HG03460 (cell line): ENCODE data around the gene PIM3.
"Not testable (repeated sequence)": the region's sequence is repeated elsewhere in the genome, so short reads cannot be mapped to it uniquely, and the experiment has no call there.

Experiments
- ATAC-seq: cut with Tn5 transposase; IDR thresholded peaks from one replicate; pipeline ENCODE4 v1.9.1; 2021; ENCODE audit not compliant: unreplicated experiment

The PIM3 gene

DNA sequence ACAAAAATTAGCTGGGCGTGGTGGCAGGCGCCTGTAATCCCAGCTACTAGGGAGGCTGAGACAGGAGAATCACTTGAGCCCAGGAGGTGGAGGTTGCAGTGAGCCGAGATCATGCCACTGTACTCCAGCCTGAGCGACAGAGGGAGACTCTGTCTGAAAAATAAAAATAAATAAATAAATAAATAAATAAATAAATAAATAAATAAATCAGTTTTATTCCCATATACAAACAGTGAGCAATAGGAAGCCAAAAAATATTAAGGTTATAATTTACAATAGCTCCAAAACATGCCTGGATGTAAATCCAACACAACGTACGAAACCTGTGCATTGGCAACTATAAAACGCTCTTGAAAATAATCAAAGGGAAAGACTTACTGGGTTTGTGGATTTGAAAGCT lies 21.2 kb downstream of the PIM3 start:
- not testable (repeated sequence) for ATAC-seq

DNA sequence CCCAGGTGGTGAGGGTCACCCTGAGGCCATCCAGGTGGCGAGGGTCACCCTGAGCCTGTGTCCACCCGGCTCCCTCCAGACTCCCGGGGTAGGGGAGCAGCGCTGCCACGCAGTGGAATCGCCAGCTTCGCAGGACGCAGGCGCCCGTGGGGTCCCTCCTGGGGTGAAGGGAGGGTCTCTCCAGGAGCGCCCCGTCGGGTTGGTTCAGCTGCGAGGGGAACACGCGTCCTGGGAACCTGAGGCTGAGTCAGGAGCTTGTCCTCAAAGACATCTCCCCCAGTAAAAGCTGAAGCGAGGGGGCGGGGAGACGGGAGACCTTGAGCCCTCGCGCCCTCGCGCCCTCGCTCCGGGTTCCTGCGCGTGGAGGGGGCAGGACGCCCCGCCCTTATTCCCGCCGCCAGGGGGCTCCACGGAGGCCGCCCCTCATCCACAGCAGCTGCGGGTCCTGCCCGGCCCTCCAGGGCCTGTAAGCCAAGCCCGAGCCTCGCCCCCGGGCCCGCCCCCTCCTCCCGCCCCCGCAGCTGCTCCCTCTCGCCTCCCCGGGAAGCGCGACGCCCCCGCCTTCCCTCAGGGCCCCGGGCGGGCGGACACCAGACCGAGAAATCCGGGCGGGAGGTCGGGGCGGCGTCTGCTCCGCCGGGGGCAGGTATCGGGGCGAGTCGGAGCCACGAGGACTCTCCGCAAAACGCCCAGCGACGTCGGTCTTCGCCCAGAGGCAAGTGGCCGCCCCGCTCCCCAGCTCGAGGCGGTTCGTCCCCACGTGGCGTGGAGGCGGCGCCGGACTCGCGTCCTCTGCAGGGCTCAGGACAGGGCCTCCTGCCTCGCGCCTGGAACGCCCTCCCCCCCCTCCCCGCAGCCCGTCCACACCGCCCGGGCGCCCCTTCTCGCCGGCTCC lies 22.8 kb downstream of the PIM3 start:
- no peak for ATAC-seq

DNA sequence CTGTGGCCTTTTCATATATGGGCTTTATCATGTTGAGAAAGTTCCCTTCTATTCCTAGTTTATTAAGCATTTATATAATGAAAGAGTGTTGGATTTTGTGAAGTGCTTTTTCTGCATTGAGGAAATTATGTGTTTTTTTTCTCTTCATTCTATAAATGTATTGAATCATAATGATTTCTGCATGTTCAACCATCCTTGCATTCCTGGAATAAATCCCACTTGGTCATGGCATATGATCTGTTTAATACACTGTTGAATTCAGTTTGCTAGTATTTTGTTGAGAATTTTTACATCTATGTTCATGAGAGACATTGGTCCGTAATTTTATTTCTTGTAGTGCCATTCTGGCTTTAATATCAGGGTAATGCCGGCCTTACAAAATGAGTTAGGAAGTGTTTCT lies 25.8 kb downstream of the PIM3 start:
- ATAC-seq, result no peak

DNA sequence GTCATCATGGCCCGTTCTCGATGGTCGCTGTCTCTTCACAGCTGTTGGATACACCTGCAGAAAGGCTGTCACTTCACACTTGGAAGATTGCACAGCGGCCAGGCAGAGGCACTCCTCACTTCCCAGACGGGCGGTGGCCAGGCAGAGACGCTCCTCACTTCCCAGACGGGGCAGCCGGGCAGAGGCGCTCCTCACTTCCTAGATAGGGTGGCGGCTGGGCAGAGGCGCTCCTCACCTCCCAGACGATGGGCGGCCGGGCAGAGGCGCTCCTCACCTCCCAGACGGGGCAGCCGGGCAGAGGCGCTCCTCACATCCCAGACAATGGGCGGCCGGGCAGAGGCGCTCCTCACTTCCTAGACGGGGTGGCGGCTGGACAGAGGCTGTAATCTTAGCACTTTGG lies 29.3 kb downstream of the PIM3 start:
- ATAC-seq, result not testable (repeated sequence)

DNA sequence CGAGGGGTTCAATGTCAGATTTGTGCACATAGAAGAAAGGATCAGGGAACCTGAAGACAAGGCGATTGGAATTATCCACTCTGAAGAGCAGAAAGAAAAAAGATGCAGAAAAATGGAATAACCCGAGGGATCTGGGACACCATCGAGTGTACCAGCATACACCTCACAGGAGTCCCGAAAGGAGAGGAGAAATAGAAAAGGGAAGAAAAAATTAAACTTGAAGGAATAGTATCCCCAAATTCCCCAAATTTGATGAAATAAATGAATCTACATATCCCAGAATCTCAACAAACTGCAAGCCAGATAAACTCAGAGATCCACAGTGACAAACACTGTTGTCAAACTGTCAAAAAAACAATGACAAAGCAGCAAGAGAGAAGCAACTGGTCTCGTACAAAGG lies 30.6 kb downstream of the PIM3 start:
- no peak for ATAC-seq

DNA sequence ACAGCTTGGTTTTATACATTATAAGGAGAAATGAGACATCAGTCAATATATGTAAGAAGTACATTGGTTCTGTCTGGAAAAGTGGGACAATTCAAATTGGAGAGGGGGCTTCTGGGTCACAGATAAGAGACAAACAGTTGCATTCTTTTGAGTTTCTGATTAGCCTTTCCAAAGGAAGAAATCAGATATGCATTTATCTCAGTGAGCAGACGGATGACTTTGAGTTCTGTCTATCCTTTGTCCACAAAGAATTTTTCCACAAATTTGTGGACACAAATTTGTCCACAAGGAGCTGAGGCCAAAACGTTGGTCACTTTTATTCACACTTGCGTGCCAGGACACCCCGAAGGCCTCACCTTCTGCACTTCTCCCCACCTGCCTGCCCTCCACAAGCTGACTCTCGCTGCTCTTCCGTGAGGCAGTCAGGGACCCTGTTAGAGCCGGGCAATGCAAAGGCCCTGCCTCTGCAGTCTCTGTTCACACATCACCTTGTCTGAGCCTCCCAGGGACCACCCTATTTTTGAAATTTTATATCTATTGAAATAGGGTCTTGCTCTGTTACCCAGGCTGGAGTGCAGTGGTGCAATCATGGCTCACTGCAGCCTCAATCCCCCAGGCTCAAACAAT lies 31.4 kb downstream of the PIM3 start:
- ATAC-seq, result no peak

DNA sequence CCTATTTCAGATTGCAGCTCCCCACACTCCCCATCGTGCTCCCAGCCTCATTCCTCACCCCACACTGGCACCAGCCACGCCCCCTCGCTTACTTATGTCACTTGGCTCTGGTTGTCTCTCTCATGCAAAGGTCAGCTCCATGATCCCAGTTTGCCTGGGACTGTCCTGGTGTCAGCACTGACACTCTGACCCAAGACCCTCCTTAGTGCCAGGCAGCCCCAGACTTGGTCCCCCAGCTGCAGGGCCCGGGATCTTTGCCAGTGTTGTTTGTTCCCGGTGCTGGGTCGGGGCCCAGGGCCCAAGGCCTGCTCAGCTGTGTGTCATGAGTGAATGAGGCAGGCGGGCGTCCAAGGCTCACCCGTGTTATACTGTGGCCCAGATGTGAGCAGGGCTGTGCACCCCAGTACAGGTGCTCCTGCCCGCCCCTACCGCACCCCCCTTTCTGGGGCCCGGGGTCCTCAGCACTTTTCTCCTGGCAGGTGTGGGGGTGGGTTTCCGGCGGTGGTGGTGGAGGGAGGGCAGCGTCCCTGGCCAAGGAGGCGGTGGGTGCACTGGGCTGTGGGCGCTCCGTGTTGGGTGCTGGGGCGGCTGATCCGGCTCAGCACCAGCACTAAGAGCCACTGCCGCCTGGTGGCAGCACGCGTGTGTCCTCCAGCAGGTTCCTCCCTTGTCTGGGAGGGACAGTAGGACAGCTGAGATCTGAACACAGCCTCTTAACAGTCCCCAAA lies 32.5 kb downstream of the PIM3 start:
- no peak for ATAC-seq

DNA sequence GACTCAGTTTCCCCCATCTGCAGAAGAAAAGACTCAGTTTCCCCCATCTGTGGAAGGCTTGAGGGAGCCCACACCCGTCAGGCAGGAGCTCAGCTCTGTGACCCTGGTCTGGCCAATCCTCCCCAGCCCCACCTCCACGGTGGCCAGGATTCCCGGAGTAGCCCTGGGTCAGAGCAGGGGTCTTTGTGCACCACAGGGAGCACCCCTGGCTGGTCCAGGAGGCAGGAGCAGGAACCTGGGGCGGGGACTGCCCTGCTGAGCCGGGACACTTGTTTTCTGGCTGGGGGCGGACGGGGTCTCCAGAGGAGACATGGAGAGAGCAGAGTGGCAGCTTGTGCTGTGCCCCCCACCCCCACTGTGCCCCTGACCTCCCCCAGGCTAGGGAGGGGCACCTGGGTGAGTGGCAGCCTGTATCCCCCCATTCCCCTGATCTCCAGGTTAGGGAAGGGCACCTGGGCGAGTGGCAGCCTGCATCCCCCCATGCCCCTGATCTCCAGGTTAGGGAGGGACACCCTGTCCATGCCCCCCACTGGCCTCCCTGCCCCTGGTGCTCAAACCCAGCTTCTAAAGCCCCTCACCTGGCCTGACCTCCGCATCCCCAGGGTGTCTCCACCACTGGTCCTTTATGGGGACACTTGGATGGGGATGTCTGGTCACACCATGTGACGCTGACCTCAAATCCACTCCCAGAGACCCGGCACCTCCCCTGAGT lies 33.2 kb downstream of the PIM3 start:
- ATAC-seq, result no peak

DNA sequence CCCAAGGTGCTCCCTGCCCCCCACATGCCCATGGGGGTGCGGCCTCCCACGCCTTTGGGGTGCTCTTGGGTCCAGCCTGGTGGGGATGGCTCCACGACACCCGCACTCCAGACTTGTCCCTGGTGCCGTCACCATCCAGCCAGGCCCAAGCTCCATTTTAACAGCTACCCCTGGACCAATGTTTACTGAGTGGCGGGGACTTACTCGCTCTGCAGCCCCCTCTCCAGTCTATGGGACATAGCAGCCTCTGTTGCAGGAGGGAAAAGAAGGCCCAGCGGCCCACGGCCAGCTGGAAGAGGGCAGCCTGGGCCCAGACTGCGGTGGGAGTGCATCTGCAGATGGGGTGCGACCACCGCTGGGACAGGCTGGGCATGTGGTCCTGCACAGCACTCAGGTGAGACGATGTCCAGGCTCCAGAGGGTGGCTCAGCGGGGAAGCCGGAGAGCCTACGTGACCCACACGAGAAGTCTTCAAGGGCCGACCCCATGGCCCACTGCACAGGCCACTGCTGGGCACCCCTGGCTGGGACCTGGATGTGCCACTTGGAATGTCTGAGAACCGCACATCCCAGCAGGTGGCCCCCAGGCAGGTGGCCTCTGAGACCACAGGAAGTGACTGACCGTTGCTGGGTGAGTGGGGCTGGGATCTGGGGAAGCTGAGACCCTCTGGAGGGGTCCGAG lies 33.9 kb downstream of the PIM3 start:
- no peak for ATAC-seq

DNA sequence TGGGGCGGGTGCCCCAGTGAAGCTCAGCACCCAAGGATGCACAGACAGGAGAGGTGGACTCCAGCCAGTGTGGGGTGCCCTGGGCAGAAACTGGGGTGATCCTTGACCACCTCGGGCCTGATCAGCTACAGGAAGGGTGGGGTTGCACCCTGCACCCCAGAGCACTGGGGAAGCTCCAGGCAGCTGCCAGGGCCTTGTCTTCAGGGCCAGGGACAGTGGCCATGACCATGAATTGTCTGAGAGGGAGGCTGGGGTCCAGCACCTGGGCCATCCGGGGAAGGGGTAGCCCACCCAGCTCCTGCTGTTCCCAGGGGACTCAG lies 34.4 kb downstream of the PIM3 start:
- ATAC-seq, result no peak

DNA sequence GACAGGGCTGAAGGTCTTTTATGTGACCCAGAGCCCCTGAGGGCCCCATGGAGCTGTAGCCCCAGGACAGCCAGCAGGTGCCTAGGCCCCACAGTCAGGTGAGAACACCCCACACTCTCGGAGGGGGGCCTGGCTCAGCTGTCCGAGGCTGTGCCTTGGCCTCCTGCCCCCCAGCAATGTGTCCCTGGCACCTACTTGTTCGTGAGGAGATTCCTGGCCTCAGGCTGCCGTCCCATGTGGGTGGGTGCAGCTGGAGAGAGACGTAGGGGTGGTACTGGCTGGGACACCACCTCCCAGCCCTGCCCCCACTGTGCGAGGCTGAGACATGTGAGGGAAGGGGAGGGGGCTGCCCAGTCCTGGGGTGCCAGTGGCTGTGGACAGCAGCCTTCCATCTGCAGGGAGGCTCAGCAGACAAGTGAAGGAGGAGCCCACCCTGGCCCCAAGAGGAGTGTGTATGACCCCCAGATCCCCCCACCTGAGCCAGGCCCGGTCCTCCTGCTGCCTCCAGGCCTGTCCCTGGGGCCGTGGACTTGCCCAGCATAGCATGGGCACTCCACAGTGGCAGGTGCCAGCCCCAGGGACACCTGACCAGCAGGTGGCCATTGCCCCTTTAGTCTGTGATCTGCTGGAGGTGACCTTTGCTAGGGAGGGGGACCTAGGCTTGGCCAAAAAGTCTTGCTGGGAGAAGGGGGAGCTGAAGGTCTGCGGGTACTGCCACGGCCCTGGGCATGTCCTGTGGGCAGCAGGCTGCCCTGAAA lies 35.0 kb downstream of the PIM3 start:
- no peak for ATAC-seq

DNA sequence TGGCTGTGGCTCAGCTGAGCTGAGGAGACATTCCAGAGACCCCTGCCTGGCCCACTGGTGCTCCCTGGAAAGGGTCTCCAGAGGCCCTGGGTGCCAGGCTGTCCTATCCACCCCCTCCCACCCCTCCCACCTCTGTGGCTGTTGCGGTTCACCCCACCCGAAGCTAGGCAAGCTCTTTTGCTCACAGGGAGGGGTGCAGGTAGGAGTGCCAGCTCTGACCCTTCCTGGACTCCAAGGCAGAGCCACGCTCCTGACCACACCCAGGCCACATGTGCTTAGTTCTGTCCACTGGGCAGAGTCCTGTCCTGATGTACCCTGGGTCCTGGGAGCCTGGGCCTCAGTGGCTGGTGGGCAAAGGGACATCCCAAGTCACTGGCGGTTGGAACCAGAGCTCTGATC lies 35.5 kb downstream of the PIM3 start:
- no peak for ATAC-seq

DNA sequence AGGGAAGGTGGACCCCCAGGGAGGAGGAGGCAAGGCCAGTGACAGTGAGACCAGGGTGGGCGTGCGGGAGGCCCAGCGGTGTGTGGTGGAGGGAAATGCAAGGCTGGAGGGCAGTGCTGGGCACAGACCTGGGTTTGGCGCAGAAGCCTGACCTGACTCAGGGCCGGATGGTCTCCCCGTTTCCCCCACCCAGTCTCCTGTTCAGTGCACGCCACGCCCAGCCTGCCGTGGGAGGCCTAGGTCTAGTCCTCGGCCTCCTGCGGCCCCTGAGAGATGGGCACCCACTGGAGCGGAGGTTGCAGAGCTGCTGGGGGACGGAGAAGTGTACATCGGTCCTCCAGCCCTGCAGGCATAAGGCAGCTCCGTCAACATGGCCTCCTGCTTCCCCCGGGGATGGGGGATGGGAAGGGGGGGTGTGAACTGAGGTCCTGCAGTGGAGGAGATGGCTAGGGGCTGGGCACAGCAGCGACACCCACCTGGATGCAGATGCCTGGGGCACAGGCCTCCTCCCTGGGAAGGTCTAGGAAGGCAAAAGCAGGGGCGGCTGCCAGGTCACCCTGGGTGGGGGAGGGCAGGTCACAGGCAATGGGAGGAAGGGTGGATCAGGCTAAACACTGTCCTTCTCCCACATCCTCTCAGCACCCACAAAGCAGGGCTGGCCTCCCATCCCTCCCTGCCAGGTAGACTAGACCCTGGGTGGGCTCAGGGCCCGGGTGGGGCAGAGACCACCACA lies 36.1 kb downstream of the PIM3 start:
- no peak for ATAC-seq

DNA sequence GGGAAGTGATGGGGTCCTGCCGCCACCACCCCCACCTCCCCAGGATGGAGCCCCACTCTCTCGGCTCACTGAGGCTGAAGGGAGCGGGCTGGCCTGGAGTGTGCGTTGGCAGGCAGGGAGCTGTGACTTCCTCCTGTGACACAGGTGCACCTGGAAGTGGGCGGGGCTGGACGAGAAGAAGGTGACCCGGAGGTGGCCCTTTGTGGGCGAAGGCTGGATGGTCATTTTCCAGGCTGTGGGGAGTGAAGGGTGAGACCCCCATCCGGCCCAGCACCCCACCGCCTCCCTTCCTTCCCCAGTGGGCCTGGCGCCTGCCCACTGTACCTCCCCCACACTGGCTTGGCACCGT lies 36.7 kb downstream of the PIM3 start:
- ATAC-seq, result no peak

DNA sequence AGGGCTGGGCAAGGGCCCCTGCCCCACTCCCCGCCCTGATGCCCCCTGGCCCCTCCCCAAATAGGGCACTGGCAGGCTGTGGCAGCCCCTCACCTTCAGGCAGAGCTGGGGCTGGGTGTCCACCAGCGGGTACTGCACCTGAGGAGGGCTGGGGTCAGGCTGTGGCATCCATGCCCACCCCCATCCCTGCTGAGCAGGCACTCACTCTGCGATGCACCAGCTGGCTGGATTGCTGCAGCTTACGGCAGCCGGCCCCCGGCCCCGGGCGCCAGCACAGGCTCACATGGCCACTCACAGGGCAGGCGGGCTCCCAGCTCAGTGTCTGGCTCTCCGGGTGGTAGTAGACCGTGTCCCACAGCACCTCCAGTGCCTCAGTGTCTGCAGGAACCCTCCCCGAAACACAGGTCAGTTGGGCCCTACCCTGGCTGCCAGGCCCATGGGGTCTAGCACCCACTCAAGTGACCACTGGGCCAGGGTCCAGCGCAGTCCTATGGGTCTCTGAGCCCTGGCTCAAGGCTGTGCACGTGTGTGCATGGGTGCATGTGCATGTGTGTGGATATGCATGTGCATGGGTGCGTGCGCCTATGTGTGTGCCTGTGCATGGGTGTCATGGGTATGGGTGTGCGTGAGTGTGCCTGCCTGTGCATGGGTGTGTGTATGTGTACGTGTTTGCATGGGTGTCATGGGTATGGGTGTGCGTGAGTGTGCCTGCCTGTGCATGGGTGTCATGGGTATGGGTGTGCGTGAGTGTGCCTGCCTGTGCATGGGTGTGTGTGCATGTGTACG lies 37.6 kb downstream of the PIM3 start:
- ATAC-seq, result no peak

DNA sequence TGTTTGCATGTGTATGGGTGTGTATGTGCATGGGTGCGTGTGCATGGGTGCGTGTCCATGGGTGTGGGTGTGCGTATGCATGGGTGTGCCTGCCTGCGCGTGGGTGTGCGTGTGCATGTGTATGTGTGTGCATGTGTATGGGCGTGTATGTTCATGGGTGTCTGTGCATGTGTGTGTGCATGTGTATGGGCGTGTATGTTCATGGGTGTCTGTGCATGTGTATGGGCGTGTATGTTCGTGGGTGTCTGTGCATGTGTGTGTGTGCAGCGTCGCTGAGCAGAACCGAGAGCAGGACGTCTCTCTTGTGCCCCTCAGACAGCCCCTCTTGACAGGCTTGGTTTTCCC lies 38.1 kb downstream of the PIM3 start:
- ATAC-seq, result no peak

DNA sequence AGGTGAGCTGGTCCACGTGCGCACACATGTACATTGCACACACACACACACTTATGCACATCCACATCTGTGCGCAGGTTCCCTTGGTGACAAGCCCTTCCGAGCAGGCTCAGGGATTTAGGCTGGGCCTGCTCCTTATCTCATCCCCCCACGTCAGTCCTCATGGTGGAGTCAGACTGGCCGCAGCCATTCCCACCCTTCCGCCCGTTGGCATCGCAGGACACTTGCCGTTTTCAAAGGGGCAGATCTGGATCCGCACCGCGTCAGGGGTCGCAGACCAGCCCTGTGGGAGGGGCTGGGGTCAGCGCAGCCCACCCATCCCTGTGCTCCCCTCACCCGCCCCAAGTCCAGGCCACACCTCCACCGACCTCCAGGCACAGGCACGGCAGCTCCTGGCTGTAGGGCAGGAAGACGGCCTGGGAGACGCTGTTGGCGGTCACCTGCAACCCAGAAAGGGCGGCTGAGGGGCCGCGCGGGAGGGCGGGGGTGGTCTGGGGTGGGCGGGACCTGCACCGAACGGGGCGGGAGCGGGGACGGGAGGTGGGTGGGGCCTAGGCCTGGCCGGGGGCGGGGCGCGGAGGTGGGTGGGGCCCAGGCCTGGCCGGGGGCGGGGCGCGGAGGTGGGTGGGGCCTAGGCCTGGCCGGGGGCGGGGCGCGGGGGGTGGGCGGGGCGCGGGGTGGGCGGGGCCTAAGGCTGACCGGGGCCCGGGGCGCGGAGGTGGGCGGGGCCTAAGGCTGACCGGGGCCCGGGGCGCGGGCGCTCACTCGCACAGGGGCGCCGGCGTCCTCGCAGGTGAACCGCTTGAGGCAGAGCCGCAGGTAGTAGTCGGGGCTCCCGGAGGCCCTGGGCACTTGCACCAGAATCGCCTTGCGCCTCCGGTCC lies 38.7 kb downstream of the PIM3 start:
- no peak for ATAC-seq
